Islet of Langerhans (tissue), 1 donor: ENCODE measurements around the gene SLC24A5.

Experiments
- FAIRE-seq: peaks from one replicate; lab custom pipeline; 2011; peaks lifted over from hg19 to GRCh38; lab: Jason Lieb, UNC

Gene SLC24A5

GRCh38 chr15:48120745-48121144 is at the start of gene SLC24A5:
Gene SLC24A5 (plus strand): TSS chr15:48120990. CDS start chr15:48121045, 55 bp downstream.
- no peak for FAIRE-seq

DNA sequence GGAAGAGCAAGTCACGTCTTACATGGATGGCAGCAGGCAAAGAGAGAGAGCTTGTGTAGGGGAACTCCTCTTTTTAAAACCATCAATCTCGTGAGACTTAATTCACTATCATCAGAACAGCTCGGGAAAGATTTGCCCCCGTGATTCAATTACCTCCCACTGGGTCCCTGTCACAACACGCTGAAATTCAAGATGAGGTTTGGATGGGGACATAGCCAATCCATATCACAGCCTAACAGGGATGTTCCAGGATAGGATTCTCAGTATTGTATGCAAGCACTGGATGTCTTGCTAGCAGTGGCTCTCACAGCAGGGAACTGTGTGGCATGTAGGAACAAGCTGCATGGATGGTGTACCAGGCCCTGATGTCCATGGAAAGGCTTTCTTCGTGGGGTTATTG is 47.8 kb upstream of the SLC24A5 start:
- FAIRE-seq: no peak

- no peak for FAIRE-seq
These were observed 46.9 kb upstream of the SLC24A5 start for GRCh38 chr15:48073881-48074280.

GRCh38 chr15:48076454-48076853 is 44.3 kb upstream of the SLC24A5 start:
- FAIRE-seq: no peak

DNA sequence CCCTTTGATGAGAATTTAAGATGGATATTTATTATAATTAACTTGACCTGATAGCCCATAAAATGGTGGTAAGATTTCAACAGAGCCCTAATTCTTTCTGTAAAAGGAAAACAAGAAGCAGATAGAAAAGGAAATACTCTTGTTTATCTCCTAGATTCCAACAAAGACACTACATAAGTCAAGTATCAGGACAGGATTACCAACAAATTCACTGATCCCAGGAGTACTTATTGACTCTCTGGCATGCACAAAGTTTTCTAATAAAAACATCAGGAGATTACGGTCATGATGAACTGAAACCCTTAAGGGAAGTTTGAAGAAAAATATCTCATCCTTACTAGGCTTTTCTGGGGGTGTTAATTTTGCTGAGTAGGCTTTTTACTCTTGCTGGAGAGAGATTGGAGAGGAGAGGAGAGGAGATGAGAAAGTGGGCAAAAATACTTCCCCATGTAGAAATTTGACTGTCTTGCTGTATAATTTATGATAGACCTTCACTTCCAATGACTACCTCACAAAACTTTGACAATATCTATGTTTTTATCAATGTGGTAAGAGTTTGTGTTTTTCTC is 43.1 kb upstream of the SLC24A5 start:
- no peak for FAIRE-seq

- no peak for FAIRE-seq
These were observed 35.8 kb upstream of the SLC24A5 start for GRCh38 chr15:48084759-48085590.

DNA sequence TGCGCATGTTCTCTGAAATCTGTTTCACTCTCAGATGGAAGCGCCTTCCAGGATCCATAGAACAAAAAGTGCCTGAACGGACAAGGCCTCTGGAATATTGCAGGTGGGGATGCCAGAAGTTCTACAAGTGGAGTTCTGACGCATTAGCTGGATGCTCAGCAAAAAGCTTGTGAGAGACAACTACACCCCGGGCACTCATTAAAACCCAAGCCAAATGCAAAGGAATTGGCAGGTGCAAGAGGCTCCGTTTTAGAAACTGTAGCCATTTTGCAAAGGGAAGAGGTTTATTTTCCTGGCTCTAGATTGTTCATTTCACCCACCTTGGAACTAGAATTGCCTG is 35.2 kb upstream of the SLC24A5 start:
- FAIRE-seq: no peak

GRCh38 chr15:48086133-48086532 is 34.7 kb upstream of the SLC24A5 start:
- FAIRE-seq: no peak

DNA sequence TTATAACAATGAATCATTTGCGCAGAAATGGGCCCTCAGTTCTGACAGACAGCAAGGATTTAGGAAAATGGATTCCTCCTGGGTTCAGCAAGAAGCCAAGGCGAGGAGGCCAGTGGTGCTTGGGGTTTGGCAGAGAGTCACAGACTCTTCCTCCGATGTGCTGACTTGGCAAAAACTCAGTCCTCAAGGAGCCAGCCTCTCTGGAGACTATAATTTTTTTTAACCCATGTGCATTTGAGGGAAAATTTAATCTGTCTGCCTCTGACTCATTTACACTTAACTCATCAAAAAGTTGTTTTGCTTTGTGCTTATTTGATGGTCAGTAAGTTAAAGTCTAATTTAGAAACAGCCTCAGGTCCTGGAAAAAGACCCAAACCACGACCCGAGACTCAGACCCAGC is 34.2 kb upstream of the SLC24A5 start:
- no peak for FAIRE-seq

- no peak for FAIRE-seq
These were observed 32.9 kb upstream of the SLC24A5 start for GRCh38 chr15:48087844-48088243.

DNA sequence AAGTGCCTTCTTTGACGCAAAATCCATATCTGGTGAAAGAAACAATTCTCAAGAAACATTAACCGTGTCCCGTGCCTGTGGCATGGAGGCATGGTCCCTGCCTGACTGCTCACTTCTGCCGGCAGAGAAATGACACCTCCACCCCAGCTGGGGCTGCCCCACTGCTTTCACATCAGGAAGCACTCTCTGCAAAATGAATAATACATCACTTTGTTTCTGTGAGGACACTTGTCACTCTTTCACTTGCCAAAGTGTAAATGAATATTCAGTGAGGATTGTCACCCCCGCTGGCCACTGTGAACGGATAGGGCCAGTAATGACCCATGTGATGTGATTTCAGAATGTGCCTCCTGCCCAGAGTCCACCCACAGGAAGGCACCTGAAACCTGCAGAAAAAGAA is 31.1 kb upstream of the SLC24A5 start:
- FAIRE-seq: no peak

DNA sequence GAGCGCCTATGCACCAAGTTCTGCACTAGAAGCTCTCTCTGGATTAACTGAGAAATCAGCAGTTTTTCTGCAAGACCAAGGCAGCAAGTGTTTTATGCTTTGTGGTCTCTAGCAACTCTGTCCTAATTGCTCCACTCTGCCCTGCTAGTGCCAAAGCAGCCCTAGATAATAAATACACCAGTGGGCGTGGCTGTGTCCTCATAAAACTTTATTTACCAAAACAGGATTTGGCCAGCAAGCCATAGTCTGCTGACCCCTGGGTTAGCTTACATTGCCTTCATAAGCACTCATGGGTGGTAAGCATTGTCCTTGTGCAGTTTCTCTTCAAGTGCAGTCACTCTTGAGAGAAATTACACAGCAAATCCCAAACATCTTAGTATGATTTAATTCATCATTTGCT is 30.7 kb upstream of the SLC24A5 start:
- no peak for FAIRE-seq

GRCh38 chr15:48090666-48091065 is 30.1 kb upstream of the SLC24A5 start:
- no peak for FAIRE-seq

- FAIRE-seq: no peak
These were observed 29.3 kb upstream of the SLC24A5 start for GRCh38 chr15:48091522-48091921.

DNA sequence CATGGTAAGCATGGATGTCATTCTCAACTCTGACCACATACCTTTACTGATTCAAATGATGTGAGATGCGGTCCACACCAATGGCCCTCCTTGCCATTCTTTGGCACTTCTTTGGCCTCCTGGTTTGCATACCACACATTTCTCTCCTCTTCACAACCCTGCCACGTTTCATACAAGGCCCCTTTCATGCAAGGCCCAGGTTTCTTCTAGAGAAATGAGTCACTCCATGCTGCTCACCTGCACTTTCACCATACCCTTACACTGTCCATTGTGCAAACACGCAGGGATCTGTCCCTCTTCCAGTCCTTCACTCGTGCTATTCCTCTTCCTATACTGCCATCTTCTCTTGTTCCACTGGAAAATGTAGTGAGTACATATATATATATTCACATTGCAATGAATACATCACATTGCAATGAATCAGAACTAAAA is 24.4 kb upstream of the SLC24A5 start:
- FAIRE-seq: no peak

DNA sequence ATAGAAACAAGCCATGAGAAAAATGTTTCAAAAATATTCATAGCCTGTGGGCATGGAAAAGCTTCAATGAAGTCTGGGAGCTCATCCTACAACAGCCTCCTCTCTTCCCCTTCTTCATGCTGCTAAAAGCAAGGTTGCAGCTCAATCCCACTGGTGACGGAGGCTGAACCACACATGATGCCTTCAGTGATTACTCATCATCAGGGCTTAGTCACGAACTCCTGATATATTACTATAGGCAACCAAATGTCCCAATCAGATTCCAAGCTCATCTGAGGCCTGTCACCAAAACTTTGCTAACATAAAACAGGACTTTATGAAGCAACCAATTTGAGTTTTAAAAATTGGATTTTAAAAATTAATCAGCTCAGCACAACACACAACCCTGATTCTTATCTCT is 24.0 kb upstream of the SLC24A5 start:
- no peak for FAIRE-seq

DNA sequence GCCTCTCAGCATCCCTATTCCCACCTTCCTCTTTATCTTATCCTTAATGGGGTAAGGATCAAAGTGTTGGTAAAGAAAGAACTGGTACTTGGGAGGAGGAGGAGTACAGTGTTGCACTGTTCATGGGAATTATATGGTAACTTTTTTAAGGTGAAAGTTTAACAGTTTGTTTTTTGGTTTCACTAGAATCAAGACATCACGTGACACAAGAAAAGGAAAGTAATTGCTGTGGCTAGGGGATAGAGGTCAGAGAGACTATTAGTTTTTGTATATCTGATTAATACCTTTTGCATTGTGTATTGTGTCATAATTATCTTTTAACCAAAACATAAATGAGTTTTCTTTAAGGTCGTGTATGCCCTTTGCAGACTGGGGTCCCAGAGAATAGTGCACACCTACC is 23.5 kb upstream of the SLC24A5 start:
- no peak for FAIRE-seq

- no peak for FAIRE-seq
These were observed 19.3 kb upstream of the SLC24A5 start for GRCh38 chr15:48101376-48101961.

GRCh38 chr15:48102167-48102566 is 18.6 kb upstream of the SLC24A5 start:
- FAIRE-seq: no peak

DNA sequence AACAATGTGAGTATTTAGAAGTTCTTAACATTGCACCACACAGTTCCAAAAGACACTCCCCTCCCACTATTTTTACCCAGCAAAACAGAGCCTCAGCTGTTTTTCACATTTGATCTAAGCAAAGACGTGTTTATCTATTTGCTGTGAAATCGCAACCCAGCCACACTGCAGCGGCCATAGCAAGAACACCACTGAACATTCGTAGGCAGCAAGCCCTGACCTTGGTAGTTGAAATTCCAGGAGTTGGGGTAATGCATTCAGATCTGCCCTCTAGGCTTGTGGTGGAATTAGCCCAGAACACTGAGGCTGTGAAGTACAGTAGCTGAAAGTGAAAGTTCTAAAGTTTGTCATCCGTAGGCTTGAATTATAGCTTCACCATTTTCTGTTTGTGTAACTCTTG is 17.1 kb upstream of the SLC24A5 start:
- FAIRE-seq: no peak

DNA sequence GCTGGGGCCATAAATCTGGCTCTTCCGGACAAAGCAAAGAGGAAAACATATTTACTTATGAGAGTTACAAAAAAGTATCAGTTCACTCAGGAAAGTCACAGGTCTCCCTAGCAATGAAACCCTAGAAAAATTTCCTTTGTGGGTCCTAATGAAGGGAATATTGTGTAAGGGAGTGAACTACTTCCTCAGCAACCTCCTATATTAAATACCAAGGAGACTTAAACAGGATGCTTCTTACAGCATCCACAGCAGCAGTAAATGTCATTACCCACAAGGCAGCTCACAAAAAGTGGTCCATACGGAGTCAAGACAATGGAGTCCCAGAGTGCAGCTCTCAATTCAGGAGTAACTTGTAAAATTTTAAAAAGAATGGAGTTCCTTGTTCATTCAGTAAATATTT is 14.9 kb upstream of the SLC24A5 start:
- FAIRE-seq: no peak

- no peak for FAIRE-seq
These were observed 11.6 kb upstream of the SLC24A5 start for GRCh38 chr15:48109212-48109611.

DNA sequence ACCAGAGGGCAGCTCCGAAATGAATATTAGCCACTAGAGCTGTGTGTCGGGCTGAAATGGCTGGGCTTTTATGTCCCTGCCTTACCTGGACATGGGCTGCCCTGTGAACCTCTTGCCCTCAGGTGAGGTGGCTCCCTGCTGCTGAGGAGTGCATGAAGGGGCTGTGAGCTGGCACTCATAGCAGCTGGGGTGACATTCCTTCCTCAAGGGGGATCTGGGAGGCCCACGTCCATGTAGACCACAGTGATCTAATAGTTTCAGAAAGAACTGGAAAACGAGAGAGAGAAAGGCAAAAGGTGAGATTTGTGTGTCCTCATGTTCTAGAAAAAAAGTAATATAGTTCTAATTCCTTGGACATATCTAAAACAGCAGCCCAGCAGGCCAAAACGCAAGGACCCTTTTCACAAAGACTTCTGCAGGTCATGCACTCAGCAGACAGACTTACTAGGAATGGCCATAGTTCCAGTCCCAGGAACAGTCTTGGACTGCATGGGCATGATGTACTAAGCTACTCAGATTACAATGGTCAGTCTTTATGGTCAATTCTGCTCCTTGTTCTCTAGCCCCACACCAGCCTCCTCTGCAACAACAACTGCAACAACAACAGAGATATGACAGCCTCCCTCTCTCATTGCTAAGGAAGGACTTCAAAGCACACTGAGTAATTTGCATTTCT is 10.8 kb upstream of the SLC24A5 start:
- no peak for FAIRE-seq
